LNCaP clone FGC (cell line): ENCODE results near the gene LSM11.

Experiments
- DNase-seq: peaks from one replicate; pipeline ENCODE4 v3.0.0-alpha.2; 2011; ENCODE audit warnings: low read depth
- H3K4me3 ChIP-seq: 2 replicates; pipeline ENCODE4 v1.5.1; 2011; ENCODE audit warnings: mild to moderate bottlenecking, low read depth, low read length, control low read depth
- TF ChIP-seq, protein P1 (sequence below): IDR thresholded peaks from 2 replicates; pipeline ENCODE4 v1.5.1; 2012; ENCODE audit warnings: mild to moderate bottlenecking; ENCODE audit not compliant: control insufficient read depth, insufficient read depth; ENCODE audit errors: extremely low read depth

The LSM11 gene

GRCh38 chr5:157730900-157731271 is 12.6 kb upstream of the LSM11 start:
- H3K4me3 ChIP-seq, result peak overlapping the region; percentile 71
- TF ChIP-seq, protein P1, sequence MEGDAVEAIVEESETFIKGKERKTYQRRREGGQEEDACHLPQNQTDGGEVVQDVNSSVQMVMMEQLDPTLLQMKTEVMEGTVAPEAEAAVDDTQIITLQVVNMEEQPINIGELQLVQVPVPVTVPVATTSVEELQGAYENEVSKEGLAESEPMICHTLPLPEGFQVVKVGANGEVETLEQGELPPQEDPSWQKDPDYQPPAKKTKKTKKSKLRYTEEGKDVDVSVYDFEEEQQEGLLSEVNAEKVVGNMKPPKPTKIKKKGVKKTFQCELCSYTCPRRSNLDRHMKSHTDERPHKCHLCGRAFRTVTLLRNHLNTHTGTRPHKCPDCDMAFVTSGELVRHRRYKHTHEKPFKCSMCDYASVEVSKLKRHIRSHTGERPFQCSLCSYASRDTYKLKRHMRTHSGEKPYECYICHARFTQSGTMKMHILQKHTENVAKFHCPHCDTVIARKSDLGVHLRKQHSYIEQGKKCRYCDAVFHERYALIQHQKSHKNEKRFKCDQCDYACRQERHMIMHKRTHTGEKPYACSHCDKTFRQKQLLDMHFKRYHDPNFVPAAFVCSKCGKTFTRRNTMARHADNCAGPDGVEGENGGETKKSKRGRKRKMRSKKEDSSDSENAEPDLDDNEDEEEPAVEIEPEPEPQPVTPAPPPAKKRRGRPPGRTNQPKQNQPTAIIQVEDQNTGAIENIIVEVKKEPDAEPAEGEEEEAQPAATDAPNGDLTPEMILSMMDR, result no peak

DNA sequence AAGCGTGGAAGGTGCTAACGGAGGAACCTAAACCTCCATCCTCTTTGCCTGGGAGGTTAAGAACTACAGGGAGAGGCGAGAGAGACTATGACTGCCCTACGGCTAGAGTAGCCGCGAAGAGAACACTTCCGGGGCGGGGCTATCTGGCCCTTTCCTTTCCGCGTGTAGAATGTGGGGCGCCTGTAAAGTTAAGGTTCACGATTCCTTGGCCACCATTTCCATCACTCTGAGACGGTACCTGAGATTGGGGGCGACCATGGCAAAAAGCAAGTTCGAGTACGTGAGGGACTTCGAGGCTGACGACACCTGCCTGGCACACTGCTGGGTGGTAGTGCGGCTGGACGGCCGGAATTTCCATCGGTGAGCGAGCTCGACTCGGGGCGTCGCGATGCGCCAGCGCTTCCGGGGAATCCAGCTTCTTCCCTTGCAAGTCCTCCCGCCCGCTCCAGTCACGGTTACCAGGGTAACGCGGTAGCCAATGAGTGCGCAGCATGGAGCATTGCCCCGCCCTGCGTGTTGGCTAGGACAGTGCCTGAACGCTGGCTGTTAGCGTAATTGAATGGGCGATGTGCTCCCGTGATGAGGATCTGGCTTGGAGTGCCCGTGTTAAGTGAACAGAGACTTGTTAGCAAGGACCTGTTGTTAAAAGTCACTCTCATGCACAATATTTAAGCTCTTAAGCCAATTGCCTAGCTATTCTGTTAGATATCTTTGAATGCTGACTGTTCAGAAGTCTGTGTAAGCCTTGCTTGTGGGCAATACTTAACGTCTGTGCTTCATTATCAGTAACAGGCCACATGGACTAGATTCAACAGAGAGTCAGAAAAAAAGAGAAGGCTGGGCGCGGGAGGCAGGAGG is 12.0 kb upstream of the LSM11 start, which contains the start of gene THG1L:
Gene THG1L (plus strand): TSS at position 149 of the 858 bp plus-strand sequence. CDS start 21 bp downstream, at position 170.
- peak; percentile 96 for DNase-seq
- TF ChIP-seq, protein P1, result no peak
- peak within 1 kb of the TSS; percentile 71 for H3K4me3 ChIP-seq

More at GRCh38 chr5:157730900-157731271, 12.6 kb upstream of the LSM11 start:
- no peak for DNase-seq

DNA sequence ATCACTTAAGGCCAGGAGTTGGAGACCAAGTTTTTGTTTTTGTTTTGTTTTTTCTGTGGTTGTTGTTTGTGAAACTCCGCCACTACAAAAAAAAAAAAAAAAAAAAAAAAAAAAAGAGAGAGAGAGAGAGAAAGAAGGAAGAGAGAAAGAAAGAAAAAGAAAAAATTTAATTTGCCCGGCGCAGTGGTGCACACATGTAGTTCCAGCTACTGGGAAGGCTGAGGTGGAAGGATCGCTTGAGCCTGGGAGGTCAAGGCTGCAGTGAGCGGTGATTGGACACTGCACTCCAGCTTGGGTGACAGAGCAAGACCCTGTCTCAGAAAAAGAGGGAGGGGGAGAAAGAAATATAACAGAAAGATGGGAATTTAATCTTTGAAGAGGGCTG is 11.4 kb upstream of the LSM11 start:
- TF ChIP-seq, protein P1, result no peak
- DNase-seq, result no peak
- peak overlapping the region; percentile 71 for H3K4me3 ChIP-seq

DNA sequence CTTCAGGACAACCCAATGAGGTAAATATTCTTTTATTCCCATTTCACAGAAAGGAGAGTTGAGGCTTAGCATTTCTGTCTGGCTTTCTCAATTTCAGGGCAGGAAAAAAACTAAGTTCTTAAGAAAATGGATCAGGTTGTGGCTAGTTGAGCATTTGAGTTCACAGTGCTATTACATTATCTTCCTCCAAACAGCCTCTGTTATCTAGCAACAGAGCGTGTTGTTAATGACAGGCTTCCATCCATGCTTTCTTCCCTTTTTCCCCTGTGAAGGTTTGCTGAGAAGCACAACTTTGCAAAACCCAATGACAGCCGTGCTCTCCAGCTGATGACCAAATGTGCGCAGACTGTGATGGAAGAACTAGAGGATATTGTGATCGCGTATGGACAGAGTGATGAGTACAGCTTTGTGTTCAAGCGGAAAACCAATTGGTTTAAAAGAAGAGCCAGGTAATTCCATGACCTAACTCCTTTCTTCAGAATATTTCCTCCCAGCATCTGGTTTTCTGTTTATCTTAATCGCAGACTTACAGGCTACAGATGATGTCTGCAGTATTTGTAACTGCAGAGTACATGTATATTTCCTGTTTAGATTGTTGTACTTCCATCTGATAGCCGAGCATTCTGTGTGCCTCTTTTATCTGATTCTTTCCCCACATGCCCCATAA is 10.8 kb upstream of the LSM11 start:
- no peak overlapping the region for H3K4me3 ChIP-seq
- no peak for DNase-seq
- TF ChIP-seq, protein P1, result no peak

GRCh38 chr5:157734436-157734835 is 9.1 kb upstream of the LSM11 start:
- TF ChIP-seq, protein P1, result no peak
- DNase-seq, result no peak
- no peak overlapping the region for H3K4me3 ChIP-seq

GRCh38 chr5:157735991-157736390 is 7.5 kb upstream of the LSM11 start:
- no peak overlapping the region for H3K4me3 ChIP-seq
- TF ChIP-seq, protein P1, result no peak
- no peak for DNase-seq
